ENCODE results near the gene NLGN1.
A peak's percentile ranks its signal among the peaks of the same experiment; 100 is the strongest.
"Not testable (repeated sequence)": the region's sequence is repeated elsewhere in the genome, so short reads cannot be mapped to it uniquely, and the experiment has no call there.

Gene NLGN1

GRCh38 chr3:173439004-173439403, 41.5 kb downstream of the NLGN1 start:
- no peak for DNase-seq

DNA sequence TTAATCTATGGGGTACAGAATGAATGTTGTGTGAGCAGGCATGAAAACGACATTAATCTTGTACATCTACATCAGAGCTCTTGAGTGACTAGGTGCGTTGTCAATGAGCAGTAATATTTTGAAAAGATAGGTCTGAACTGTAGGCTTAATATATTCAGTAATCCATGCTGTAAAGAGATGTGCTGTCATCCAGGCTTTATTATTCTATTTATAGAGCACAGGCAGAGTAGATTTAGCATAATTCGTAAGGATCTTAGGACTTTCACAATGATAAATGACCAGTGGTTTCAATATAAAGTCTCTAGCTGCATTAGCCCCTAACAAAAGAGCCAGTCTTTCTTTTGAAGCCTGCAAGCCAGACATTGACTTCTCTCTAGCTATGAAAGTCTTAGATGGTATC, 43.0 kb downstream of the NLGN1 start:
- no peak for DNase-seq

DNA sequence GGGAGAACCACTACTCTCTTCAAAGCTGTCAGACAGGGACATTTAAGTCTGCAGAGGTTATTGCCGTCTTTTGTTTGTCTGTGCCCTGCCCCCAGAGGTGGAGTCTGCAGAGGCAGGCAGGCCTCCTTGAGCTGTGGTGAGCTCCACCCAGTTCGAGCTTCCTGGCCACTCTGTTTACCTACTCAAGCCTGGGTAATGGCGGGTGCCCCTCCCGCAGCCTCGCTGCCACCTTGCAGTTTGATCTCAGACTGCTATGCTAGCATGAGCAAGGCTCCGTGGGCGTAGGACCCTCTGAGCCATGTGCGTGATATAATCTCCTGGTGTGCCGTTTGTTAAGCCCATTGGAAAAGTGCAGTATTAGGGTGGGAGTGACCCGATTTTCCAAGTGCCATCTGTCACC, 54.0 kb downstream of the NLGN1 start:
- not testable (repeated sequence) for DNase-seq

- no peak for DNase-seq
Observed at GRCh38 chr3:173463250-173463649, 65.7 kb downstream of the NLGN1 start.

- DNase-seq, result peak; percentile 10
Observed at GRCh38 chr3:173465112-173465511, 67.6 kb downstream of the NLGN1 start.

DNA sequence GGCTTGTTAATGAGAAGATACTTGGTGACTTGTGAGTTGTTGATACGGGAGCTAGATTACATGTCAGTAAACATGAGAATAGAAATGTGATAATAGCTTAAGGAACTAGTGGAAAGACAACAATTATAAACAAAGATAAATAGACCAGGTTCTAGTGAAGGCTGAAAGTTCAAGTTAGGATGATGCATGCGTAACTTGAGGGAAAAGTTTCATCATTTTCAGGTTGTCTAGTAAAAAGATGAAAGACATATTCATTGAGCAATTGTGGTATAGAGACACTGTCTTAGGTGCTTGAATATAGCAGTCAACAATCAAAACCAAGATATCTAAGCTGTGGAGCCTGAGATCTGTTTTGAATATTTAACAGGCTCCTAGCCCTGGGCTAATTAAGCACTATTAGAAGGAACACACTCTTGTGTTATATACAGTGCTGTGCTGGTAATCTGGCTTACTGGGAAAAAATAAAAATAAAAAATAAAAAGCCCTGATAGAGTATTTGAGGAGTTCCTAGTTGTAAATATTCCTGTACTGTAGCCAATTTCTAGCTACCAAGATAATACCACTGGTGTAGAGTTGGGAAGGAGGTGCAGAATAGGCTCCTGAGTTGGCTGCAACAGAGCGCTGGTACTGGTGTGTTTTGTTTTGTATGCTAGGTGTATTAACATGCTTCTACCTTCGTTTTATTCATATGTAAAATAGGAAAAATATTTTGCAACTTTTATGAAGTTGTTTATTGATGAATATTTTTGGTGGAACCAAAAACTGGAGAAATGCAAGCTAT, 68.5 kb downstream of the NLGN1 start:
- DNase-seq, result no peak

GRCh38 chr3:173467501-173467900, 70.0 kb downstream of the NLGN1 start:
- no peak for DNase-seq

DNA sequence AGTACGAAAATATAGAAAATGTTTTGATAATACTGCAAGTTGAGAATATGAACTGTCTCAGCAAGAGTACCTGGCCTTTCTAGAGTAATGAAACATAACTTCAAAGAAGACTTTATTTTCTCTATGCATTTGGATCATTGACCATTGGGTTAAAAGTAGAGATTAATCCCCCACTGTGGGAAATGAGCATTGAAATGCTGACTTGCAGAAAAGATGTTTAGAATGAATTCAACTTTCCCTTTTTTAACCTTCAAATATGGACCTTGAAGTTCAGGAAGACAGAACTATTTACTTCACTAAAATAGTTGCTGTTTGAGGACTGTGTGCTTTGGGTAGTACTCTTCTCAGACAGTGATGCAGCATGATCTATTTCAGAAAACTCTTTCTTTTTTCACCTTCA, 75.7 kb downstream of the NLGN1 start:
- no peak for DNase-seq

- DNase-seq, result no peak
Observed at GRCh38 chr3:173479301-173479700, 81.8 kb downstream of the NLGN1 start.

DNA sequence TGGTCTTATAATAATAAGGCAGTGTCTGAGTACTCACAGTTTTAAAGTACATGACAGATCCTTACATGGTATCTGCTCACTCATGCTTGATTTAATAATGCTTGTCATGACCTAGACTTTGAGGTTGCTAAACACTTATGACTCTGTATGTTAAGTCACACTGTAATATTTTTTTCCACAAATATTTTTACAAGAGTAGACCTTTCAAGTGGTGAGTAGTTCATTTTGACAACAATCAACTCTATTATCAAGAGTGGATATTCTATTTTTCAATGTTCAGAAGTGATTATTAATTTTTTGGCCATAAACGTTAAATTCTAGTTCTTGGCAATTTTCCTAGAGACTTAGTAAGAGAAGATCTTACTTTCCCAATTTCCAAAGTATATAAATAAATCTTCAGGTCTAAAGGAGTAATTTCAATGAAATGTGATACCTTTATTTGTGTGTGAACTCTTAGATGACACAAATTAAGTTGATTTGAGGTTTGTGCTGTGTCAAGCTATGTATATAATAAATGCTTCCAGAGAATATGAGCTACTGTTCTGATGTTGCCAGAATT, 104.5 kb downstream of the NLGN1 start:
- DNase-seq, result no peak

DNA sequence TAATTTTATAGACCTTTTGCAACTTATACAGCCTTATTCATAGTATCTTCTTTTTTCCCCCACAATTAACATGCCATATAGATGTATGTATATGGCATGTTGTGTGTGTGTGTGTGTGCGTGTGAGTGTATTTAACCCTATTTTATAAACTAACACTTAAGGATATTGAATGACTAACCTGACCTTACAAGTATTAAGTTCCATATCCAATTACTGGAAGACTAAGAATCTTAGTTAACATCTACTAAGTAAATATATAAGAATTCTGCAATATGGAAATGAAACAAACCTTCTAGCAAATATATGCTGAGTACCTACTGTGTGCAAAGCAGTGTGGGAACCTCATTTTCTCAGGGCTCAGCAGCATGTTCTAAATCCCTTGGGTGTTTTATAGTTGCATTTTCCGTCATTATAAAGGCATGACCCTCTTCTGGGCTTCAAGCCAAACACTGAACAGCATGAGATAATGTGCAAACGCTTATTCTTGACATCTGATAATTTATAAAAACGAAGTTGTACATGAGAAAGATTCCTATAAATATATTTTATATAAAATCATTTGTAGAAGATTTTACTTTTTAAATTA, 105.5 kb downstream of the NLGN1 start:
- DNase-seq, result no peak

- DNase-seq, result no peak
Observed at GRCh38 chr3:173510565-173510964, 113.0 kb downstream of the NLGN1 start.

DNA sequence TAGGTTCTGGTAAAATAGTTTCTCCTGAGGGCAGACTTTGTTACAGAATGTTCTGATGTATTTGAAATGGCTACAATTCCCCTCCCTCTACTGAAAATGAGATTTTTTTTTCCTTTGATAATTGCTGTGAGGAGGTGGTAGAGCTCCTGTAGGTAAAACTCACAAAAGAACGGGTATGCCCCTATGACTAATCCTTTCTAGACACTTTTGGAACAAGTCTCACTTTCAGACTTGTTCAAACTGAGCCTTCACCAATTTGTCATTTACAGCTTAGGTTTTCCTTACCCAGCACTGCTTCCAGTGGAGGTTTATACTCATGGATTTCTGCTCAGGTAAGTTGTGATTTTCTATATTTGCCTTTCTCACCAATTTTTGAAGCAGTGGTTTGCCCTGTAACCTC, 115.6 kb downstream of the NLGN1 start:
- DNase-seq, result no peak

DNA sequence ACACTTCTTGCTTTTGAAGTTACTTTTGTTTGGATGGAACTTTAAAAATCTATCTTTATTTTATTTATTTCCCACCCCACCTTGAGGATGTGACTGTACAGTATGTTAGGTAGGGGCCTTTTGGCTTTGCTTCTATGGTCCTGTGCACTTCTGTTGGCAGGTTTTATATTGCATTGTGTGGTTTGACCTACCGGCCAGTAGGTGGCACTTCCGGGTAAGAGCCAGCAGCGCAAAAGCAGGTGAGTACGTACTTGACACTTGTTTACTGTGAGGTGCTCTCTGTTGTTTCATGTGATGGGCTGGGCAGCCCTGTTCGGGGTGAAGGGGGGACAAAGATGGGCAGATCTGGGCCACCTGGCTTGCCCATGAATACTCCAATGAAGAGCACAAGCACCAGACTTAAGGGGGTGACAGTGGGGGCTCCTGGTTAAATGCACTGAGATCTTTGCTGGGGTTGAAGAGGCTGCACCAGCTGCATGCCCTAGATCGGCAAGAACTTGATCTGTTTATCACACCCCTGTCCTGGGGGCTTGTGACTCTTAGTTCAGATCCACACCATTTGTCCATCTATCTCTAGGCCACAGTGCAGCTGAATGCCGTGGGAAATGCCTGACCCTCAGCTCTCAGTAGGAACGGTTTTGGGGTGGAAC, 131.6 kb downstream of the NLGN1 start:
- DNase-seq, result peak; percentile 9

DNA sequence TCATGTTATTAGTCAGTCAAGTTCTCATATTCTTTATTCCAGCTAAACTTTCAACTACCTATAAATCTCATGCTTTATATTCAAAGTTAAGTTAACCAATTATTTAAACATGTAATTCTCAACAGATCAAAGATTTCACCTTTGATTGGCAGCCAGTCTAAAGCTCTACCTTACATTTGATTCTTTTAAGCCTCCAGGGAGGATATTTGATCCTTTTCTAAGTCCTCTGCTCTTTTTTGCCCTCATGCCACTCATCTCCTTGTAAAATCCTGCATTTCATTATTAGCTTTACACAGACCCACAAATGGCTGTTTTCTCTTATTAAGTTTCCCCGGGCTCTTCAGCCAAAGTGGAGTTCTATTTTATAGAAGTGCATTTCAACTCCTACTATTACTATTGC, 134.1 kb downstream of the NLGN1 start:
- no peak for DNase-seq

DNA sequence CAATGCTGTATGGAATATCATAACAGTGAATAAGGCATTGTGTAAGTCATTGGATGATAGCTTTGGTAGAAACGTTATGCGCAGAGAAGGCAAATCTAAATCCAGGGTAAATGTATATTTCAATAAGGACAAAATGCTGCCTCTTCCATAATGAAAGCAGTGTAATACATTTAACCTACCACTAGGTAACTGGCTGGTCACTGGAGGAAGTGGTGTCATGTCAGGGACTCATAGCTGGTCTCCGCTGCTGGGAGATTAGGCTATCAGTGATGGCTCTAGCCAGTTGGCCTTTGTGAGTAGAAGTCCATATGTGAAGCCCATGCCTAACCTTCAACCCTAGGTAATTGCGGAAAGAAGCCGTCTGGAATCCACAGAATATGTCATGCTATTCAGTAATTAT, 140.9 kb downstream of the NLGN1 start:
- DNase-seq, result no peak

DNA sequence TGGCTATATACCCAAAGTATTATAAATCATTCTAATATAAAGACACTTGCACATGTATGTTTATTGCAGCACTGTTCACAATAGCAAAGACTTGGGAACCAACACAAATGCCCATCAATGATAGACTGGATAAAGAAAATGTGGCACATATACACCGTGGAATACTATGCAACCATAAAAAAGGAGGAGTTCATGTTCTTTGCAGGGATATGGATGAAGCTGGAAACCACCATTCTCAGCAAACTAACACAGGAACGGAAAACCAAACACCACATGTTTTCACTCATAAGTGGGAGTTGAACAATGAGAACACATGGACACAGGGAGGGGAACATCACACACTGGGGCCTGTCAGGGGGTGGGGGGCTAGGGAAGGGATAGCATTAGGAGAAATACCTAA, 148.0 kb downstream of the NLGN1 start:
- not testable (repeated sequence) for DNase-seq

DNA sequence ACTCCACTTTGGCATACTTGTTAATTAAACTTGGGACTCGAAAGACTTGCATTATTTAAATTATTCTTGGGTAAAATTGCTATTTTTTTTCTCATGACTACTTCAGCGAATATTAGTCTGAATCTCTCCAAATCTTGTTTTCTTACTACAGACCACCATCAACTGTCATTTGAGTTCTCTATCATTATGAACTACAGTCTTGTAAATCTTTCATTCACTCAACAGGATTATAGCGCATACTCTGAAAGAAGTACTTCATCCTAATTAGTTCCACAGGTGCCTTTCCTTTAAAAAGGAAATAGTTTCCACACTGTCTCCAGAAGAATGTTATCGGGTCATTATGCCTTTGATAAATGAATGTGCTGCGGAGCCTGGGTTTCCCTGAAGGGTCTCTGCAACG, 149.5 kb downstream of the NLGN1 start:
- no peak for DNase-seq

DNA sequence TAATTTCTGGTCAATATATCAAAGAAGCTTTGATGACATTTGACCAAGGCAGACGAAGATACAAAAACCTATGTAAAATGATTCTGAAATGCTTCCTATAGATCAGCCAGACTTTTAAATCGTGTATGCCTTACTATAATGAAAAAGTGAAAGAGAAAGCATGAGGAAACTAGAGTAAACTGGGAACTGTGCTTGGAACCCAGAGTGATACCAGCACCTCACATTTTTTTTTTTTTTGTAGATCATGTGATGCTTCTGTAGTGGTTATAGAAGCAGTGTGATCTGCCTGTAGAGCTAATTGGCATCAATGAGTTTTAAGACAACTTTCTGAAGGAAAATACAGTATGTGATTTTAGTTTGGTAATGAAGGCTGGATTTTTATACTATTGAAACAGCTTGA, 150.7 kb downstream of the NLGN1 start:
- DNase-seq, result no peak

DNA sequence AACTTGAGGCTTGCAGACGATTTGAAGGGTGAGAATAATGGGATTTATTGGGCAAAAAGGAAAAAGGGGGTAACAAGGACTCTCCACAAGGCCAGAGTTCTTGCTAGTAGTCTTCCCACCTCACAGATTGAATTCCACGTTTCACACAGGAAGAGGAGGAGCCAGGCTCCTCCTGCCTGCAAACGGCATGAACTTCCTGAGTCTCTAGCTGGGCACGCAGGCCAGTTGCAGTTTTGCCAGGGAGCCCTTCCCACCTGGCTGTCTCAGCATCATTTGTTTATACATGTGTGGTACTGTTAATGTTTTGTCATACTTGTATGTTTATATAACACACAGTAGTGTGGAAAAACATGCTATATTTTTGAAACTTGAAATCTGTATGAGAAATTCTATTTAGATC, 155.0 kb downstream of the NLGN1 start:
- no peak for DNase-seq

- no peak for DNase-seq
Observed at GRCh38 chr3:173553635-173554280, 156.2 kb downstream of the NLGN1 start.

DNA sequence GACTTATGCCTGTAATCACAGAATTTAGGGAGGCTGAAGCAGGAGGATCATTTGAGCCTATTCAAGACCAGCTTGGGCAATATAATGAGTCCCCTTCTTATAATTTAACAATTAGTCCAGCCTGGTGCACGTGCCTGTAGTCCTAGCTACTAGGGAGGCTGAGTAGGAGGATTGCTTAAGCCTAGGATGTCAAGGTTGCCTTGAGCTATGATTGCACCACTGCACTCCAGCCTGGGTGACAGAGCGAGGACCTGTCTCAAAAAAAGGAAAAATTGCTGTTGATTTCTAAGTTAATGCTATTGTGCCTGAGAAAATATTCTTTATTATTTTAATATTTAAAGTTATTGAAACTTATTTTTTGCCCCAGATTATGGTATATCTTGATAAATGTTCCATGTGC, 159.0 kb downstream of the NLGN1 start:
- DNase-seq, result no peak

DNA sequence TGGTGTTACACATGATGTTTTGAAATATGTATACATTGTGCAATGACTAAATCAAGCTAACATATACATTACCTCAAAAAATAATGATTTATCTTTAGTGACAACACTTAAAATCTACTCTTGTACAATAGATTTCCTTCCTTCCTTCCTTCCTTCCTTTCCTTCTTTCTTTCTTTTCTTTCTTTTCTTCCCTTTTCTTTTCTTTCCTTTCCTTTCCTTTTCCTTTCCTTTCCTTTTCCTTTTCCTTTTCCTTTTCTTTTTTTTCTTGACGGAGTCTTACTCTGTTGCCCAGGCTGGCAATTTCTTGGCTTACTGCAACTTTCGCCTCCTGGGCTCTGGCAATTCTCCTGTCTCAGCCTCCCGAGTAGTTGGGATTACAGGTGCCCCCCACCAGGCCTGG, 170.5 kb downstream of the NLGN1 start:
- DNase-seq, result no peak

- DNase-seq, result no peak
Observed at GRCh38 chr3:173568623-173569022, 171.1 kb downstream of the NLGN1 start.

All from 8988T (cell line).